Ascending aorta (tissue), 2 donors: Measurements from ENCODE around the gene AP2A2. TPM values are rescaled to one million over a fixed set of nuclear protein-coding genes. Genes with fewer than 3 reads are reported as not detected.

Source experiments
- DNase-seq, 2 donors: peaks; one replicate each; pipeline ENCODE4 v3.0.0-alpha.2; 2019; ENCODE audit warnings: low spot score in 2 of 2
- H3K27ac ChIP-seq, 2 donors: fragments of 200-600 bp; sonication (generic); one replicate each; pipeline ENCODE4 v1.5.1; 2016 to 2017; ENCODE audit warnings: mild to moderate bottlenecking in 1 of 2
- H3K27me3 ChIP-seq: fragments of 200-600 bp; sonication (generic); one replicate; pipeline ENCODE4 v1.5.1; 2017
- H3K36me3 ChIP-seq, 2 donors: fragments of 200-600 bp; sonication (generic); one replicate each; pipeline ENCODE4 v1.5.1; 2016
- H3K4me1 ChIP-seq, 2 donors: fragments of 200-600 bp; sonication (generic); one replicate each; pipeline ENCODE4 v1.5.1; 2016 to 2017; ENCODE audit warnings: mild to moderate bottlenecking in 1 of 2
- H3K4me3 ChIP-seq, 2 donors: fragments of 200-600 bp; sonication (generic); one replicate each; pipeline ENCODE4 v1.5.1; 2016 to 2017; ENCODE audit warnings: mild to moderate bottlenecking in 1 of 2
- H3K9me3 ChIP-seq, 2 donors: fragments of 200-600 bp; sonication (generic); one replicate each; pipeline ENCODE4 v1.5.1; 2016
- intact Hi-C: fragments of 100-400 bp; cut with DNase I; formaldehyde crosslinking; loops from one replicate; pipeline ENCODE4 v1.15.1; 2023
- total RNA-seq: library from RNA; depleted of rRNA; stranded (reverse); fragments of >200 nt; gene quantifications from one replicate; pipeline ENCODE4 v1.1.0, GENCODE V29; 2016
- TF ChIP-seq, protein P1 (sequence below), 3 experiments: fragments of 200-600 bp in 2 of 3; fragments of 450-650 bp in 1 of 3; sonication (generic) in 2 of 3; IDR thresholded peaks; one replicate each; pipeline ENCODE4 v1.5.1; 2016 to 2019; ENCODE audit warnings: antibody characterized with exemption in 3 of 3, mild to moderate bottlenecking in 1 of 3, moderate library complexity in 1 of 3

Gene AP2A2
- total RNA-seq, 1 donor from 2014 or later = 118 TPM

- intact Hi-C loops = no loop called here
- DNase-seq = no peak
- H3K27ac ChIP-seq = no peak overlapping the region
- H3K36me3 ChIP-seq = peaks cover 22 to 32% of the 10 kb centered on the region in 2 donors
- H3K9me3 ChIP-seq = no peaks in the 10 kb centered on the region
- no peak overlapping the region for H3K4me3 ChIP-seq
- TF ChIP-seq, protein P1, sequence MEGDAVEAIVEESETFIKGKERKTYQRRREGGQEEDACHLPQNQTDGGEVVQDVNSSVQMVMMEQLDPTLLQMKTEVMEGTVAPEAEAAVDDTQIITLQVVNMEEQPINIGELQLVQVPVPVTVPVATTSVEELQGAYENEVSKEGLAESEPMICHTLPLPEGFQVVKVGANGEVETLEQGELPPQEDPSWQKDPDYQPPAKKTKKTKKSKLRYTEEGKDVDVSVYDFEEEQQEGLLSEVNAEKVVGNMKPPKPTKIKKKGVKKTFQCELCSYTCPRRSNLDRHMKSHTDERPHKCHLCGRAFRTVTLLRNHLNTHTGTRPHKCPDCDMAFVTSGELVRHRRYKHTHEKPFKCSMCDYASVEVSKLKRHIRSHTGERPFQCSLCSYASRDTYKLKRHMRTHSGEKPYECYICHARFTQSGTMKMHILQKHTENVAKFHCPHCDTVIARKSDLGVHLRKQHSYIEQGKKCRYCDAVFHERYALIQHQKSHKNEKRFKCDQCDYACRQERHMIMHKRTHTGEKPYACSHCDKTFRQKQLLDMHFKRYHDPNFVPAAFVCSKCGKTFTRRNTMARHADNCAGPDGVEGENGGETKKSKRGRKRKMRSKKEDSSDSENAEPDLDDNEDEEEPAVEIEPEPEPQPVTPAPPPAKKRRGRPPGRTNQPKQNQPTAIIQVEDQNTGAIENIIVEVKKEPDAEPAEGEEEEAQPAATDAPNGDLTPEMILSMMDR (IDR thresholded peaks at IDR 0.05) = no peak
- H3K4me1 ChIP-seq = no peaks in the 10 kb centered on the region
- H3K27me3 ChIP-seq = no peaks in the 10 kb centered on the region
Observed at GRCh38 chr11:883527-883926, 42.1 kb upstream of the AP2A2 start.

DNA sequence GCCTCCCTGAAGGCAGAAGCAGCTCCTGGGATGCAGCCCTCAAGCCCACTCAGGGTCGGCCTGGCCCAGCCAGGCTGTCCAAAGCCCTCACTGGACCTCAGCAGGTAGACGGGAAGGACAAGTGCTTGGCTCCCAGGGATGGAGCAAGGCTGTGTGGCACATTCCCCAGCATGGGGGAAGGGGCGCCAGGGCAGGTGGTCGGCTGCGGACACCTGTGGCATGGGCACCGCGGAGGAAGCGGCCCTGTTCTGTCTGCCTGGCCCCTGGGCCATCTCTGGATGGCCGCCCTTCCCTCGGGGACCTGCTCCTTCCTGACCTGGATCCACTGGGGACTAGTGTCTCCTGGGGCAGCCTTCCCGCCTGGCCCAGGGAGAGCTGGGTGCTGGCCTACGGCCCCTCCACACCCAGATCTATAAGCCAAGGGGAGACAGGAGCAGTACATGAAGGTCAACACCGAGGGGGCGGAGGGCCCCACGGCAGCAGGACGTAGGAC lies 41.0 kb upstream of the AP2A2 start:
- TF ChIP-seq, protein P1 (IDR thresholded peaks at IDR 0.05) = no peak
- intact Hi-C loops = no loop called here
- H3K4me1 ChIP-seq = no peaks in the 10 kb centered on the region
- DNase-seq = no peak
- no peak overlapping the region for H3K27ac ChIP-seq
- H3K36me3 ChIP-seq = peaks cover 14 to 32% of the 10 kb centered on the region in 2 donors
- no peak overlapping the region for H3K4me3 ChIP-seq
- no peaks in the 10 kb centered on the region for H3K27me3 ChIP-seq
- no peaks in the 10 kb centered on the region for H3K9me3 ChIP-seq

DNA sequence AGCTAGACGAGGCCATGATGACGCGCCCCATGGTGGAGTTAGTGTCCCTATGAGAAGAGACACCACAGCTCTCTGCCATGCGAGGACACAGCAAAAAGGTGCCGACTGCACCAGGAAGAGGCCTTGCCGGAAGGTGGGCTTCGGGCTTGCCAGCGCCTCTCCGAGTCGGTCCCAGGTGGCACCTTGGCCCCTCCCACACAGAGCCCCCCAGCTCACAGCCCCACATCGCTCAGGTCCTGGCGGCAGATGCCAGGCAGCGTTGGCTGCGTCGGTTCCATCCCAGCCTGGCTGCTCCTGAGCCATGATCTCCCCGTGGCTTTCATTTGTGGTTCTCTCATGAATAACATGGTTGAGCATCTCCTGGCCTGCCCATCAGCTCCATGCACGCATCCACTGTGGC lies 39.1 kb upstream of the AP2A2 start:
- H3K36me3 ChIP-seq = peaks cover 16 to 27% of the 10 kb centered on the region in 2 donors
- H3K27me3 ChIP-seq = no peaks in the 10 kb centered on the region
- no peaks in the 10 kb centered on the region for H3K4me1 ChIP-seq
- TF ChIP-seq, protein P1 (IDR thresholded peaks at IDR 0.05) = no peak
- DNase-seq = no peak
- intact Hi-C loops = no loop called here
- H3K9me3 ChIP-seq = no peaks in the 10 kb centered on the region
- H3K27ac ChIP-seq = no peak overlapping the region
- H3K4me3 ChIP-seq = no peak overlapping the region

- TF ChIP-seq, protein P1 (IDR thresholded peaks at IDR 0.05) = no peak
- H3K4me1 ChIP-seq = no peaks in the 10 kb centered on the region
- H3K36me3 ChIP-seq = peaks cover 16 to 19% of the 10 kb centered on the region in 2 donors
- intact Hi-C loops = no loop called here
- no peaks in the 10 kb centered on the region for H3K9me3 ChIP-seq
- no peak for DNase-seq
- H3K27ac ChIP-seq = no peak overlapping the region
- no peaks in the 10 kb centered on the region for H3K27me3 ChIP-seq
- no peak overlapping the region for H3K4me3 ChIP-seq
Observed at GRCh38 chr11:887589-887988, 38.1 kb upstream of the AP2A2 start.

DNA sequence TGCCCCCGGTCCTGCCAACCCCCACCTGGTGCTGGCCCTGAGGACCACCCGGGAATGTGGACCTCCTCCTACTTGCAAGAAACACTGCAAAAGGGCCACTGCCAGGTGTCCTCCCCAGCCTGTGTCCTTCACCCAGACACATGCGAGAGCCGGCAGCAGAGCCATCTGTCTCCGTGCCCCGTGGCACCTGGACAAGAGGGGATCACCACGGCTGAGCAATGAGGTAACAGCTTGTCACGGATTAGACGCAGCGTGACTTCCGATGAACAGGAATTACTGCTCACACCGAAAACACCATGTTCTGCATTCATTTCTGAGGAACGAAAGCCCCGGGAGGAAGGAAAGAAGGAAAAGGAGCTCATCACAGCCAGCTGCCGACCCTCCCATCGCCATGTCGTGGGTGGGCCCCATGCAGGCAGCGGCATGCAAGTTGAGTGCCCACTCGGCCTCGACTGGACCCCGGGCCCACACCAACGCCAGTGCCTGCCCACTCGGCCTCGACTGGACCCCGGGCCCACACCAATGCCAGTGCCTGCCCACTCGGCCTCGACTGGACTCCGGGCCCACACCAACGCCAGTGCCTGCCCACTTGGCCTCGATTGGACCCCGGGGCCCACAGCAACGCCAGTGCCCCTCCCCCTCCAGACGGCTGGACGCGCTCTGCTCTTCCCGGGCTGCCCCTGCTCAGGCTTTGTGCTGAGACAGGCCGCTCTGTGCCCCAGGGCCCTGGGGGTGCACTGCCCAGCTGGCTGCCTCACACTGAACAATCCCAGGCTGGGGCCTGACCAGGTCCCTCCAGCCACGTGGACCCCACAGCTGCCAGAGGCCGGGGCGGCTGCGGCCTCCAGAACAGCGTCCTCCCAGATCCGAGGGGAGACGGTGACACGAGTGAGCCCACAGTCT lies 37.1 kb upstream of the AP2A2 start:
- Histone ChIP-seq H3K4me3 (no peak overlapping the region), H3K27ac (no peak overlapping the region), H3K4me1 (no peaks in the 10 kb centered on the region), H3K9me3 (no peaks in the 10 kb centered on the region), H3K27me3 (no peaks in the 10 kb centered on the region), H3K36me3 (peaks cover 9 to 16% of the 10 kb centered on the region in 2 donors)
- no peak for DNase-seq
- intact Hi-C loops = no loop called here
- TF ChIP-seq, protein P1 (IDR thresholded peaks at IDR 0.05) = no peak
